Measurements from ENCODE around the gene CADPS.

Gene CADPS

DNA sequence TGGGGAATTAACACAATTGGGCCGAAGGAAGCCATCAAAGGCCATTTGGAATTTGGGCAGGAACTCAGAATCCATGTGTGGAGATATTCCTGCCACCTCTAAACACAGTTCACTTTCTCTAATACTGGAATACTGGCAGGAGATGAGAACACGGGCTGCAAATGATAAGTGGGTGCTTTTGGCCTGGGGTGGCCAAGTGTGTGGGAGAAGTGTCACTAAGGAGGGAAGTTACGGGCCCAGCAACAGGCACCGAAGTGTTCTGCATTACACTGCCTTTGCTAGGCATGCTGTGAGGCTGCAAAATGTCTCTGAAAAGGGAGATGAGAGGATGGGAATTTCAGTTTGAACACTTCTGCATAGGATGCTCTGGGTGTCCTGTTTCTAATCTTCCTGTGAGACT is 412.4 kb downstream of the CADPS start:
- no peak overlapping the region for H3K27ac ChIP-seq
- TF ChIP-seq, protein P1, sequence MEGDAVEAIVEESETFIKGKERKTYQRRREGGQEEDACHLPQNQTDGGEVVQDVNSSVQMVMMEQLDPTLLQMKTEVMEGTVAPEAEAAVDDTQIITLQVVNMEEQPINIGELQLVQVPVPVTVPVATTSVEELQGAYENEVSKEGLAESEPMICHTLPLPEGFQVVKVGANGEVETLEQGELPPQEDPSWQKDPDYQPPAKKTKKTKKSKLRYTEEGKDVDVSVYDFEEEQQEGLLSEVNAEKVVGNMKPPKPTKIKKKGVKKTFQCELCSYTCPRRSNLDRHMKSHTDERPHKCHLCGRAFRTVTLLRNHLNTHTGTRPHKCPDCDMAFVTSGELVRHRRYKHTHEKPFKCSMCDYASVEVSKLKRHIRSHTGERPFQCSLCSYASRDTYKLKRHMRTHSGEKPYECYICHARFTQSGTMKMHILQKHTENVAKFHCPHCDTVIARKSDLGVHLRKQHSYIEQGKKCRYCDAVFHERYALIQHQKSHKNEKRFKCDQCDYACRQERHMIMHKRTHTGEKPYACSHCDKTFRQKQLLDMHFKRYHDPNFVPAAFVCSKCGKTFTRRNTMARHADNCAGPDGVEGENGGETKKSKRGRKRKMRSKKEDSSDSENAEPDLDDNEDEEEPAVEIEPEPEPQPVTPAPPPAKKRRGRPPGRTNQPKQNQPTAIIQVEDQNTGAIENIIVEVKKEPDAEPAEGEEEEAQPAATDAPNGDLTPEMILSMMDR (conservative IDR thresholded peaks at IDR 0.05; ENCODE audit: low read depth), result no peak
- CTCF ChIA-PET, result no interaction called here
- POLR2A ChIA-PET (ENCODE audit: low non-redundant PET), result no interaction called here
- DNase-seq (ENCODE audit: low spot score), result no peak

DNA sequence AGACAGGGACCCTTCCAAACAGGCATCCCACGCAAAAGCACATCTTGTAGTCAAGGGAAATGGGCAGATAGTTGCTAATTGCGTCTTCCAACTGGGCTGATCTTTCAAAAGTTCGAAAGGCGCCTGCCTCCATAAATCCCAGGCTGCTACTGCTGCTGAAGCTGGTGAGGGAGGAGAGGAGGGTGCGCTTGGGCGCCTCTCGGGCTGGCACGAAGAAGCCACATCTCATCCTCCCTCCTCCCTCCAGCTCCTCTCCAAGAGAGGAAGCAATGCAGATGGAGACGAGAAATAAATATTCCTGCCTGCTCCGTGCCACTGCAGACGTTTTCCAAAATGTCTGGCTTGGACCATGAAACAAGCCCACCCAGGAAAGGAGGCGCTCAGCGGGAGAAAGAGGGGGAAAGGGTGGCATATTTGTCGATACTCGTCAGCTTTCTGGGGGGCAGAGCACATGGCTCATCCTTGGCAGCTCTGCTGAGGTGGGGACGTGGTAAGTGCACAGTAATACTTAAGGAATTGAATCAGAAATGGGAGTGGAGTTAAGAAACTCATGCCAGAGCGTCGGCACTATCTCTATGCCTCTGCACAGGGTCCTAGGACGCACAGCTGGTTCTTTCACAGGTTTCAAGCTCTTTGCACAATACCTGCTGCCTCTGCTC is 413.0 kb downstream of the CADPS start:
- TF ChIP-seq, protein P1 (conservative IDR thresholded peaks at IDR 0.05; ENCODE audit: low read depth), result no peak
- no peak for DNase-seq (ENCODE audit: low spot score)
- ChIA-PET POLR2A (ENCODE audit: low non-redundant PET) (no interaction called here), CTCF (interaction anchor here (0.6 kb wide), 2 partner anchors 1022 to 1568 kb away, joined by 3 to 4 read pairs; no protein-coding TSS in a partner anchor)
- no peak overlapping the region for H3K27ac ChIP-seq

DNA sequence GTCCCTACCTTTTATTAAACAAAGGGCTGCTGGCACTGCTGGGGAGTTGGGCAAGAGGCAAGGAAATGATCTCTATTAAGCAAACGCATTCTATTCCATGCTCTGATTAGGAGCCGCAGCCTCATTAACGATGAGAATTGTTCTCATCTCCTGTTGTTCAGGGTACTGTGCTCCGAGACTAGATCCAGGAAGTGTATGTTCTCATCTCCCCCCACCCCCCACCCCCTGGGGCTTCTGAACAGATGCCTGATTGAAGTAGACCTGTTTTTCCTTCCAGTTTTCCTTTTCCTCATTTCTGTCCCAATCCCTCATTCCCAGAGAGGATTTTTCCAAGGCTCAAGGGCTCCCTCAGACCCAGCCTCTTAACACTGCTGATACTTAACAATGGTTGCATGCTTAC is 420.3 kb downstream of the CADPS start:
- no peak for DNase-seq (ENCODE audit: low spot score)
- CTCF ChIA-PET, result no interaction called here
- POLR2A ChIA-PET (ENCODE audit: low non-redundant PET), result no interaction called here
- H3K27ac ChIP-seq, result no peak overlapping the region
- TF ChIP-seq, protein P1 (conservative IDR thresholded peaks at IDR 0.05; ENCODE audit: low read depth), result no peak

GRCh38 chr3:62453448-62453847 is 421.8 kb downstream of the CADPS start:
- no peak for DNase-seq (ENCODE audit: low spot score)
- TF ChIP-seq, protein P1 (conservative IDR thresholded peaks at IDR 0.05; ENCODE audit: low read depth), result no peak
- no peak overlapping the region for H3K27ac ChIP-seq
- ChIA-PET POLR2A (ENCODE audit: low non-redundant PET) (no interaction called here), CTCF (no interaction called here)

- ChIA-PET POLR2A (ENCODE audit: low non-redundant PET) (no interaction called here), CTCF (no interaction called here)
- TF ChIP-seq, protein P1 (conservative IDR thresholded peaks at IDR 0.05; ENCODE audit: low read depth), result no peak
- DNase-seq (ENCODE audit: low spot score), result no peak
- H3K27ac ChIP-seq, result no peak overlapping the region
Measured at GRCh38 chr3:62451211-62451887, 423.9 kb downstream of the CADPS start.

DNA sequence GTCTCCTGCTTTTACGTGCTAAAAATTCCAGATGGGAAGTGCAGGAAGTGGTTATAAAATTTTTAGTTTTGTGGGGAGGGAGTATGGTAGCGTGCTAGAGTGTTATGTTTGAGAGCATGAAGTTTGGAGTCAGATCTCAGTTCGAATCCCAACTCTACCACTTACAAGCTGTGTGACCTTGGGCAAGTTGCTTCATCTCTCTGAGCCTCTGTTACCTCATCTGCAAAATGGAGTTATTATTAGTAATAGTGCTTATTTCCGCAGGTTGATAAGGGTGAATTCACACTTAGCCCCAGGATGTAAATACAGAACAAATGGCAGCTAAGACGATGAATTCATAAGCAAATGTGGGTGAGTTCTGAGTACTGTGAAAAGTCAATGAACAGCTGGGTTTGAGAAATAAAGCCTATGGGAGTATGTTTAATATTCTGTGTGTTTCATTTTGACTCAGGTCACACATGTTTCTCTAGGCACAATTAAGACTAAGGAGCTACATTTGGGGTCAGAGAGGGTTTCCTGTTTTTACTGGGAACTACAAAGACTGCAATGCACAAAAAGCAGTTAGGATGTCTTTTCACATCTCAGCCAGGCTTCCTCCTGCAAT is 428.8 kb downstream of the CADPS start:
- POLR2A ChIA-PET (ENCODE audit: low non-redundant PET), result no interaction called here
- CTCF ChIA-PET, result no interaction called here

More for the DNA sequence above, 428.8 kb downstream of the CADPS start:
- H3K27ac ChIP-seq, result no peak overlapping the region
- DNase-seq (ENCODE audit: low spot score), result no peak
- TF ChIP-seq, protein P1 (conservative IDR thresholded peaks at IDR 0.05; ENCODE audit: low read depth), result no peak
